GM21825 (cell line): ENCODE data around the gene SSC4D.
"Not testable (repeated sequence)": the region's sequence is repeated elsewhere in the genome, so short reads cannot be mapped to it uniquely, and the experiment has no call there.

Source experiments
- ATAC-seq: cut with Tn5 transposase; IDR thresholded peaks from one replicate; pipeline ENCODE4 v1.9.1; 2021; ENCODE audit warnings: mild to moderate bottlenecking, moderate library complexity; ENCODE audit not compliant: unreplicated experiment

Gene SSC4D

DNA sequence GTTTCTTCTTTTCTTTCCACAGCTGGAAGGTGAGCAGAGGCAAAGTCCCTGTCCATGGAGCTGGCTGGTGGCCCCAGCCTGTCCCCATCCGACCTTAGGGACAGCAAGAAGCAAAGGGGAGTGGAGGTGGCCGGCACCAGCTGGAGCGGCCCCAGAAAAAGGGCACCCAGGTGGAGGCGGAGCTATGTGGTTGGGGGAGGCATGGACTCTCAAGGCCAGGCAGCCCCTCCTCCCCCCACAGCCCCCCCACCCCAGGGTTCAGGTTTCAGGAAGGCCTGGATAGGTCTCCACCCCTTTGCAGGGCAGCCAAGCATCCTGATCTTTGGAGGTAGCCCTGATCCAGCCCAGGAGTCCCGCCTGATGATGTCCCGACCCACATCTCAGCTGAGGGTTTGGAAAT lies at the start of gene SSC4D:
Gene SSC4D, minus strand, starts transcription at position 161 of the 400 bp plus-strand sequence. CDS start 5,258 bp downstream, outside the sequence.
- ATAC-seq: no peak

- ATAC-seq: not testable (repeated sequence)
These were observed 49.0 kb upstream of the SSC4D start for GRCh38 chr7:76458504-76458903.

- not testable (repeated sequence) for ATAC-seq
These were observed 47.5 kb upstream of the SSC4D start for GRCh38 chr7:76457017-76457416.

DNA sequence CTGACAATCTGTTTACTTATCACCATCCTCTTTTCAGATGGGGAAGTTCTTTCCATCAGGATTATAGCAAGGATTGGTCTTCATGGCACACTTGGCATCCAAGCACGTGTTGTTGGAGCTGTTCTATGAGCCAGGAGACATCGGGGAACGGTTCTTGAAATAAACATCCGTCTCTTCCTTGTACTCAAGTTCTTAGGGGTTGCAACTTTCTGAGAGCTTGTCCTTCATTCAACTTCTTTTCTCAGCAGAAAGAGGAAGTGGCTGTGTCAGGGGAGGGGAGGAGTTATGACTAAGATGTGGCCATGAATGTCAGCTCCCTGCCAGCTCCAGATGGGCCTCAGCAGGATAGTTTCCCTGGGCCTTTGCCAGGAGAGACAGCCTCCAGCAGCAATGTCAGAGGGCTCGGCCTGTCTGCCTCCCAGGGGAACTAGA lies 36.1 kb upstream of the SSC4D start:
- ATAC-seq: peak; percentile 87

GRCh38 chr7:76443846-76444245 lies 34.3 kb upstream of the SSC4D start:
- ATAC-seq: not testable (repeated sequence)

DNA sequence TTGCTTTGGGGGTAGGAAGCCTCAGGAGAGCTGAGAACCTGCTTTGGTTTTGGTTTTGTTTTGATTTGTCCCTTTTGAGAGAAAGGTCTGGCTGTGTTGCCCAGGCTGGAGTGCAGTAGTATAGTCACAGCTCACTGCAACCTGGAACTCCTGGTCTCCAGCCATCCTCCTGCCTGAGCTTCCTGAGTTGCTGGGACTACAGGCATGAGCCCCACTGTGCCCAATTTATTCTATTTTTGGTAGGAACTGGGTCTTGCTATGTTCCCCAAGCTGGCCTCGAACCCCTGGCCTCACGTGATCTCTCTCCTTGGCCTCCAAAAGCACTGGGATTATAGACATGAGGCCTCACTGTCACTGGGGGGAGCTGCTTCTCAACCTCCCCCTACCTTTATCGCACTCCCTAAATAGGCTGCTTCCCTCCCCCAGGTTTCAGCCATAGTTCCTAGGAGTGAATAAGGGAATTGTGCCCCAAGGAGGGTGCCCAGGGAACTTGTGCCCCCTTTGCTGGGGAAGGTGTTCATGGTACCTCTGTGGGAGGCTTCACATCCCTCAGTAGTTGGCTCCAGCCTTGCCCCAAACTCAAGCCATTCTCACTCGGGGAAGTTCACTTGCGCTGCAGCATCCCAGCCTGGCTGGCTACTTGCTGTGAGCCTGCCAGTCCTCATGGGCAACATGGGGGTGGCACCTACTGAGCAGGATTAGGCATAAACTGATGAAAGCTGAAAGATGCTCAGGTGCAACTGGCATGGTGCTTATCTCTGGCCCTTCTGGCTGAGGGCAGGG lies 33.4 kb upstream of the SSC4D start:
- not testable (repeated sequence) for ATAC-seq

DNA sequence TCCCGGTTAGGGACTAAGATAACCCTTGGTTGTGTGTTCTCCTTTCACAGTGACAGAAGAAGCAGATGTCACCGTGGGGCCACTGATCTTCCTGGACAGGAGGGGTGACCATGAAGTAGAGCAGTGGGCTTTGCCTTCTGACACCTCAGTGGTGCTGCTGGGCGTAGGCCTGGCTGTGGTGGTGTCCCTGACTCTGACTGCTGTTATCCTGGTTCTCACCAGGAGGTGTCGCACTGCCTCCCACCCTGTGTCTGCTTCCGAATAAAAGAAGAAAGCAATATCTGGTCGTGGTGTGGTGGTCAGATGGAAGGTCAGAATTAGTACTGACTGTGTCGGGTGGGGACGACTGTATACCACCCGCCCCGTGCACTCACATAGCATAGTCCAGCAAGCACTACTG lies 32.3 kb upstream of the SSC4D start:
- peak; percentile 34 for ATAC-seq

- ATAC-seq: not testable (repeated sequence)
These were observed 30.9 kb upstream of the SSC4D start for GRCh38 chr7:76440404-76440803.

- ATAC-seq: not testable (repeated sequence)
These were observed 29.8 kb upstream of the SSC4D start for GRCh38 chr7:76439120-76439888.

DNA sequence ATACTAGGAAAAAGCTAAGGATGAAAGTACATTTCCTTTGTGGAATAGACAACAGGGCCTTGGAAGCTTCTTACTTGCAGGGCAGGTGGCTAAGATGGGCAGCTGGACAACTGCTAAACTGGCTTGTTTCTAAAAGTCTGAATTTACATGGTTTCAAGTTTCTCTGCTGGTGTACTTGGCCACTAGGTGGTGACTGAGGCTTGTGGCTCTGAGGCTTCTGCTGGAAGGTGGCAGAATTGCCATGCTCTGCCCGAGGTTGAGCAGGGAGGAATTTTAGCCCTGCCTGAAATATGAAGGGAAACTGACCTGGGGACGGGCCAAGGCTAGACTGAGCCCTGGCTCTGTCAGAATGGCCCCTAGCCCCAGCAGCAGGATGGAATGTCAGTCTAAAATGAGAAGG lies 28.4 kb upstream of the SSC4D start:
- ATAC-seq: peak; percentile 63

- no peak for ATAC-seq
These were observed 21.3 kb upstream of the SSC4D start for GRCh38 chr7:76430836-76431235.

GRCh38 chr7:76430211-76430610 lies 20.7 kb upstream of the SSC4D start:
- ATAC-seq: no peak

- no peak for ATAC-seq
These were observed 19.6 kb upstream of the SSC4D start for GRCh38 chr7:76428868-76429805.

DNA sequence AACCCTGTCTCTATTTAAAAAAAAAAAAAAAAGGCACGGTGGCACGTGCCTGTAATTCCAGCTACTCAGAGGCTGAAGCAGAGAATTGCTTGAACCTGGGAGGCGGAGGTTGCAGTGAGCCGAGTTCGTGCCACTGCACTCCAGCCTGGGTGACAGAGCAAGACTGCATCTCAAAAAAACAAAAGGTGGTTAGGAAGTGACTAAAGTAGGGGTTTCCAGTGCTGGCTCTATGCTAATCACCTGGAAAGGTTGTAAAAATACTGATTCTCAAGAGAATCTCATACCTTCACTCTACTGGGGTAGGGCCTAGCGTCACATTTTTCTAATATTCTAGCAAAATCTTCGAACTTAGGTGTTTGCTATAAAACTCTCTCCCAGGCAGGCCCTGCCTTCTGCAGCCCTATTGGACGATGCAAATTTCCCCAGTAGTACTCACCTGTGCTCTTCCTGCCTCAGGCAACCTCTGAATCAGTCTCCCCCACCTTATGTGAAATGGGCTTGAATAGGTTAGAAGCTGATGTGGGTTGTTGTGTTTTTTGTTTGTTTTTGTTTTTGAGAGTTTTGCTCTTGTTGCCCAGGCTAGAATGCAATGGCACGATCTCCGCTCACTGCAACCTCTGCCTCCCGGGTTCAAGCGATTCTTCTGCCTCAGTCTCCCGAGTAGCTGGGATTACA lies 18.8 kb upstream of the SSC4D start:
- no peak for ATAC-seq

- ATAC-seq: no peak
These were observed 18.1 kb upstream of the SSC4D start for GRCh38 chr7:76427635-76428034.

DNA sequence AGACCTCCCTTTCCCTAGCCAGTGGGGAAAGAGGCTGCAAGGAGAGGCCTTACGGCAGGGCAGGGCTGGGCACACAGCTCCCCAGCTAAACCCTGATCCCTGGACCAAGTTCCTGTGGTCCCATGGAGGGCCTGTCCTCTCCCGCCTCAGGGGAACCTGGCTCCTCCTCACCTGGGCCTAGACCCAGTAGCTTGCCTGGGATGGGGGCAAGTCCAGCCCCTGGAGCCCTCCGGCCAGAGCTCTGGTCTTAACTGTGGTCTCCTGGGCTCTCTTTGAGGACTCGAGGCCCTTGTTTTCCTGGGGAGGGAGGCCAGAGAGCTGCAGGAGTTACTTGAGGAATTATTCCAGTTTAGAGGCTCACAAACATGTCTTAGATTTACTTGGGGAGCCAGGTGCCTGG lies 16.7 kb upstream of the SSC4D start:
- no peak for ATAC-seq

- not testable (repeated sequence) for ATAC-seq
These were observed 16.1 kb upstream of the SSC4D start for GRCh38 chr7:76425558-76425957.

GRCh38 chr7:76425156-76425555 lies 15.7 kb upstream of the SSC4D start:
- ATAC-seq: no peak

GRCh38 chr7:76424413-76425111 lies 15.1 kb upstream of the SSC4D start, which contains the start of gene ZP3:
Gene ZP3 (plus strand): TSS chr7:76424950. CDS start chr7:76424965, 15 bp downstream.
- no peak for ATAC-seq
